K562 (cell line): ENCODE results near the gene OR52E4. TPM values are rescaled to one million over a fixed set of nuclear protein-coding genes. Genes with fewer than 3 reads are reported as not detected.

ENCODE experiments used
- ELF1 ChIP-seq: fragments of 200-800 bp; sonication (Bioruptor generic); IDR thresholded peaks from 2 replicates; pipeline ENCODE4 v1.6.1; 2016; ENCODE audit warnings: missing genetic modification characterization, missing compliant biosample characterization
- HNRNPK ChIP-seq: fragments of 200-400 bp; formaldehyde crosslinking; IDR thresholded peaks from one replicate; pipeline ENCODE4 v1.6.1; 2018; ENCODE audit warnings: mild to moderate bottlenecking, low read depth, low read length; ENCODE audit not compliant: poor library complexity, severe bottlenecking
- KLF1 ChIP-seq: fragments of 450-650 bp; IDR thresholded peaks from 2 replicates; pipeline ENCODE4 v1.6.1; 2016; ENCODE audit warnings: missing genetic modification characterization, missing compliant biosample characterization
- MED1 ChIP-seq: sonication (generic); formaldehyde crosslinking; IDR thresholded peaks from 2 replicates; pipeline ENCODE4 v1.8.1; 2023; ENCODE audit warnings: missing genetic modification reagents, borderline replicate concordance
- MTA3 ChIP-seq: fragments of 450-650 bp; formaldehyde crosslinking; IDR thresholded peaks from 2 replicates; pipeline ENCODE4 v1.6.1; 2017; ENCODE audit warnings: mild to moderate bottlenecking, borderline replicate concordance
- PHB ChIP-seq: fragments of 250-450 bp; sonication (Bioruptor Pico); IDR thresholded peaks from 2 replicates; pipeline ENCODE4 v1.5.0; 2021
- SMAD4 ChIP-seq: fragments of 250-450 bp; sonication (Bioruptor Pico); conservative IDR thresholded peaks from 2 replicates; pipeline ENCODE4 v1.8.0; 2021; ENCODE audit warnings: inconsistent platforms, mild to moderate bottlenecking, moderate library complexity
- SMARCA4 ChIP-seq: fragments of 450-650 bp; IDR thresholded peaks from 2 replicates; pipeline ENCODE4 v1.6.1; 2016
- TAL1 ChIP-seq: fragments of 450-650 bp; IDR thresholded peaks from 2 replicates; pipeline ENCODE4 v1.6.1; 2016; ENCODE audit warnings: mild to moderate bottlenecking
- ZBTB33 ChIP-seq: sonication (generic); formaldehyde crosslinking; IDR thresholded peaks from 2 replicates; pipeline ENCODE4 v1.8.1; 2023; ENCODE audit warnings: mild to moderate bottlenecking, missing genetic modification reagents
- polyA plus RNA-seq, 8 experiments: library from polyadenylated mRNA; depleted of rRNA in 4 of 8; stranded (reverse) in 5 of 8; unstranded in 3 of 8; fragments of >200 nt; fragmentation: Nextera tagmentation in 2 of 8; fragmentation: Illumina TruSeq in 1 of 8; extraction: Ambion mirVana in 2 of 8; extraction: Trizol in 1 of 8; gene quantifications; 2 replicates each; pipeline versions ENCODE4 v1.2.1 to v1.2.3, GENCODE V29; 2011 to 2014; ENCODE audit warnings: inconsistent platforms in 1 of 8, missing spikeins in 1 of 8
- total RNA-seq, 7 experiments: library from RNA; depleted of rRNA in 6 of 7; stranded (reverse); fragments of >200 nt in 6 of 7; fragmentation: Illumina TruSeq in 2 of 7; extraction: Trizol in 2 of 7; gene quantifications; 2 replicates each; pipeline versions ENCODE4 v1.2.1 to v1.2.3, GENCODE V29; 2011 to 2021; ENCODE audit warnings: low replicate concordance in 1 of 7
- TF ChIP-seq, protein P1 (sequence below): fragments of 200-600 bp; sonication (generic); IDR thresholded peaks from one replicate; pipeline ENCODE4 v1.6.1; 2012; ENCODE audit warnings: mild to moderate bottlenecking, low read depth, low read length, inconsistent platforms
- TF ChIP-seq, protein P2 (sequence below): fragments of 150-350 bp; IDR thresholded peaks from 2 replicates; pipeline ENCODE4 v1.6.1; 2014; ENCODE audit warnings: low read depth, mild to moderate bottlenecking, low read length, borderline replicate concordance

The OR52E4 gene
- total and polyA plus RNA-seq, 9 of the 15 experiments (the other 6 are each of a cell fraction or from before 2014, with no cell fraction given): not detected

GRCh38 chr11:5846701-5847100 is 33.7 kb upstream of the OR52E4 start (continued):
- TF ChIP-seq, protein P1, sequence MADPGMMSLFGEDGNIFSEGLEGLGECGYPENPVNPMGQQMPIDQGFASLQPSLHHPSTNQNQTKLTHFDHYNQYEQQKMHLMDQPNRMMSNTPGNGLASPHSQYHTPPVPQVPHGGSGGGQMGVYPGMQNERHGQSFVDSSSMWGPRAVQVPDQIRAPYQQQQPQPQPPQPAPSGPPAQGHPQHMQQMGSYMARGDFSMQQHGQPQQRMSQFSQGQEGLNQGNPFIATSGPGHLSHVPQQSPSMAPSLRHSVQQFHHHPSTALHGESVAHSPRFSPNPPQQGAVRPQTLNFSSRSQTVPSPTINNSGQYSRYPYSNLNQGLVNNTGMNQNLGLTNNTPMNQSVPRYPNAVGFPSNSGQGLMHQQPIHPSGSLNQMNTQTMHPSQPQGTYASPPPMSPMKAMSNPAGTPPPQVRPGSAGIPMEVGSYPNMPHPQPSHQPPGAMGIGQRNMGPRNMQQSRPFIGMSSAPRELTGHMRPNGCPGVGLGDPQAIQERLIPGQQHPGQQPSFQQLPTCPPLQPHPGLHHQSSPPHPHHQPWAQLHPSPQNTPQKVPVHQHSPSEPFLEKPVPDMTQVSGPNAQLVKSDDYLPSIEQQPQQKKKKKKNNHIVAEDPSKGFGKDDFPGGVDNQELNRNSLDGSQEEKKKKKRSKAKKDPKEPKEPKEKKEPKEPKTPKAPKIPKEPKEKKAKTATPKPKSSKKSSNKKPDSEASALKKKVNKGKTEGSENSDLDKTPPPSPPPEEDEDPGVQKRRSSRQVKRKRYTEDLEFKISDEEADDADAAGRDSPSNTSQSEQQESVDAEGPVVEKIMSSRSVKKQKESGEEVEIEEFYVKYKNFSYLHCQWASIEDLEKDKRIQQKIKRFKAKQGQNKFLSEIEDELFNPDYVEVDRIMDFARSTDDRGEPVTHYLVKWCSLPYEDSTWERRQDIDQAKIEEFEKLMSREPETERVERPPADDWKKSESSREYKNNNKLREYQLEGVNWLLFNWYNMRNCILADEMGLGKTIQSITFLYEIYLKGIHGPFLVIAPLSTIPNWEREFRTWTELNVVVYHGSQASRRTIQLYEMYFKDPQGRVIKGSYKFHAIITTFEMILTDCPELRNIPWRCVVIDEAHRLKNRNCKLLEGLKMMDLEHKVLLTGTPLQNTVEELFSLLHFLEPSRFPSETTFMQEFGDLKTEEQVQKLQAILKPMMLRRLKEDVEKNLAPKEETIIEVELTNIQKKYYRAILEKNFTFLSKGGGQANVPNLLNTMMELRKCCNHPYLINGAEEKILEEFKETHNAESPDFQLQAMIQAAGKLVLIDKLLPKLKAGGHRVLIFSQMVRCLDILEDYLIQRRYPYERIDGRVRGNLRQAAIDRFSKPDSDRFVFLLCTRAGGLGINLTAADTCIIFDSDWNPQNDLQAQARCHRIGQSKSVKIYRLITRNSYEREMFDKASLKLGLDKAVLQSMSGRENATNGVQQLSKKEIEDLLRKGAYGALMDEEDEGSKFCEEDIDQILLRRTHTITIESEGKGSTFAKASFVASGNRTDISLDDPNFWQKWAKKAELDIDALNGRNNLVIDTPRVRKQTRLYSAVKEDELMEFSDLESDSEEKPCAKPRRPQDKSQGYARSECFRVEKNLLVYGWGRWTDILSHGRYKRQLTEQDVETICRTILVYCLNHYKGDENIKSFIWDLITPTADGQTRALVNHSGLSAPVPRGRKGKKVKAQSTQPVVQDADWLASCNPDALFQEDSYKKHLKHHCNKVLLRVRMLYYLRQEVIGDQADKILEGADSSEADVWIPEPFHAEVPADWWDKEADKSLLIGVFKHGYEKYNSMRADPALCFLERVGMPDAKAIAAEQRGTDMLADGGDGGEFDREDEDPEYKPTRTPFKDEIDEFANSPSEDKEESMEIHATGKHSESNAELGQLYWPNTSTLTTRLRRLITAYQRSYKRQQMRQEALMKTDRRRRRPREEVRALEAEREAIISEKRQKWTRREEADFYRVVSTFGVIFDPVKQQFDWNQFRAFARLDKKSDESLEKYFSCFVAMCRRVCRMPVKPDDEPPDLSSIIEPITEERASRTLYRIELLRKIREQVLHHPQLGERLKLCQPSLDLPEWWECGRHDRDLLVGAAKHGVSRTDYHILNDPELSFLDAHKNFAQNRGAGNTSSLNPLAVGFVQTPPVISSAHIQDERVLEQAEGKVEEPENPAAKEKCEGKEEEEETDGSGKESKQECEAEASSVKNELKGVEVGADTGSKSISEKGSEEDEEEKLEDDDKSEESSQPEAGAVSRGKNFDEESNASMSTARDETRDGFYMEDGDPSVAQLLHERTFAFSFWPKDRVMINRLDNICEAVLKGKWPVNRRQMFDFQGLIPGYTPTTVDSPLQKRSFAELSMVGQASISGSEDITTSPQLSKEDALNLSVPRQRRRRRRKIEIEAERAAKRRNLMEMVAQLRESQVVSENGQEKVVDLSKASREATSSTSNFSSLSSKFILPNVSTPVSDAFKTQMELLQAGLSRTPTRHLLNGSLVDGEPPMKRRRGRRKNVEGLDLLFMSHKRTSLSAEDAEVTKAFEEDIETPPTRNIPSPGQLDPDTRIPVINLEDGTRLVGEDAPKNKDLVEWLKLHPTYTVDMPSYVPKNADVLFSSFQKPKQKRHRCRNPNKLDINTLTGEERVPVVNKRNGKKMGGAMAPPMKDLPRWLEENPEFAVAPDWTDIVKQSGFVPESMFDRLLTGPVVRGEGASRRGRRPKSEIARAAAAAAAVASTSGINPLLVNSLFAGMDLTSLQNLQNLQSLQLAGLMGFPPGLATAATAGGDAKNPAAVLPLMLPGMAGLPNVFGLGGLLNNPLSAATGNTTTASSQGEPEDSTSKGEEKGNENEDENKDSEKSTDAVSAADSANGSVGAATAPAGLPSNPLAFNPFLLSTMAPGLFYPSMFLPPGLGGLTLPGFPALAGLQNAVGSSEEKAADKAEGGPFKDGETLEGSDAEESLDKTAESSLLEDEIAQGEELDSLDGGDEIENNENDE: no peak
- TF ChIP-seq, protein P2, sequence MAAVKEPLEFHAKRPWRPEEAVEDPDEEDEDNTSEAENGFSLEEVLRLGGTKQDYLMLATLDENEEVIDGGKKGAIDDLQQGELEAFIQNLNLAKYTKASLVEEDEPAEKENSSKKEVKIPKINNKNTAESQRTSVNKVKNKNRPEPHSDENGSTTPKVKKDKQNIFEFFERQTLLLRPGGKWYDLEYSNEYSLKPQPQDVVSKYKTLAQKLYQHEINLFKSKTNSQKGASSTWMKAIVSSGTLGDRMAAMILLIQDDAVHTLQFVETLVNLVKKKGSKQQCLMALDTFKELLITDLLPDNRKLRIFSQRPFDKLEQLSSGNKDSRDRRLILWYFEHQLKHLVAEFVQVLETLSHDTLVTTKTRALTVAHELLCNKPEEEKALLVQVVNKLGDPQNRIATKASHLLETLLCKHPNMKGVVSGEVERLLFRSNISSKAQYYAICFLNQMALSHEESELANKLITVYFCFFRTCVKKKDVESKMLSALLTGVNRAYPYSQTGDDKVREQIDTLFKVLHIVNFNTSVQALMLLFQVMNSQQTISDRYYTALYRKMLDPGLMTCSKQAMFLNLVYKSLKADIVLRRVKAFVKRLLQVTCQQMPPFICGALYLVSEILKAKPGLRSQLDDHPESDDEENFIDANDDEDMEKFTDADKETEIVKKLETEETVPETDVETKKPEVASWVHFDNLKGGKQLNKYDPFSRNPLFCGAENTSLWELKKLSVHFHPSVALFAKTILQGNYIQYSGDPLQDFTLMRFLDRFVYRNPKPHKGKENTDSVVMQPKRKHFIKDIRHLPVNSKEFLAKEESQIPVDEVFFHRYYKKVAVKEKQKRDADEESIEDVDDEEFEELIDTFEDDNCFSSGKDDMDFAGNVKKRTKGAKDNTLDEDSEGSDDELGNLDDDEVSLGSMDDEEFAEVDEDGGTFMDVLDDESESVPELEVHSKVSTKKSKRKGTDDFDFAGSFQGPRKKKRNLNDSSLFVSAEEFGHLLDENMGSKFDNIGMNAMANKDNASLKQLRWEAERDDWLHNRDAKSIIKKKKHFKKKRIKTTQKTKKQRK: no peak
- TF ChIP-seq SMARCA4 (peak; percentile 42; the same call in 1 of the 2 replicates), MTA3 (no peak), KLF1 (tag) (no peak), PHB (CRISPR knock-in tag) (no peak), ELF1 (tag) (no peak), TAL1 (peak; percentile 46; the same call in 1 of the 2 replicates), MED1 (CRISPR knock-in tag) (no peak), ZBTB33 (no peak), HNRNPK (no peak), SMAD4 (CRISPR knock-in tag) (no peak)
- TF ChIP-seq, all 486 proteins: peak for 11
